Measurements from ENCODE around the gene HINT2. TPM values are rescaled to one million over a fixed set of nuclear protein-coding genes. Genes with fewer than 3 reads are reported as not detected.

Gene HINT2
- total RNA-seq, 8 experiments from 2014 or later: 30.5 to 62.8 (median 42.9) TPM

GRCh38 chr9:35816708-35817107 lies 1.9 kb upstream of the HINT2 start:
- no peak overlapping the region for H3K4me3 ChIP-seq
- in situ Hi-C loops (cut with MboI; ENCODE audit: low pct_unique_long_range_greater_than_20kb in 2 of 9, low sequenced_read_pairs in 9 of 9, unreplicated experiment in 9 of 9): no loop called here
- no peak for ATAC-seq (replicated peaks in 6 of 8)
- no peak overlapping the region for H3K27ac ChIP-seq
- H3K4me1 ChIP-seq (replicated peaks in 1 of 2): peaks cover 13 to 14% of the 10 kb centered on the region in 2 donors
- WGBS, 10 experiments: 20 to 100% (median 73%) methylated on average over 1 of the region's 1 CpG; no CpG with 5 or more reads in 4 of the 10 experiments

GRCh38 chr9:35814106-35814840 lies 569 bp downstream of the HINT2 start:
- peak overlapping the region; percentile 87 to 95 for H3K27ac ChIP-seq
- in situ Hi-C loops (cut with MboI; ENCODE audit: low pct_unique_long_range_greater_than_20kb in 2 of 9, low sequenced_read_pairs in 9 of 9, unreplicated experiment in 9 of 9): no loop called here
- peak overlapping the region; percentile 57 to 94 (median 80) for H3K4me3 ChIP-seq
- H3K4me1 ChIP-seq (replicated peaks in 1 of 2): peaks cover 13 to 14% of the 10 kb centered on the region in 2 donors
- WGBS, 10 experiments: 7 to 43% (median 17%) methylated on average over 3 to 15 of the region's 29 CpGs; no CpG with 5 or more reads in 2 of the 10 experiments
- ATAC-seq (replicated peaks in 6 of 8): peak; percentile 8 to 36 (median 22)

- Histone ChIP-seq H3K27ac (peak overlapping the region; percentile 5 to 87), H3K4me1 (replicated peaks in 1 of 2) (peaks cover 13 to 14% of the 10 kb centered on the region in 2 donors), H3K4me3 (no peak overlapping the region)
- in situ Hi-C loops (cut with MboI; ENCODE audit: low pct_unique_long_range_greater_than_20kb in 2 of 9, low sequenced_read_pairs in 9 of 9, unreplicated experiment in 9 of 9): no loop called here
- ATAC-seq (replicated peaks in 6 of 8): no peak
- WGBS, 10 experiments: 67 to 97% (median 89%) methylated on average over 1 to 8 of the region's 10 CpGs; no CpG with 5 or more reads in 2 of the 10 experiments
These were observed 1.3 kb downstream of the HINT2 start for GRCh38 chr9:35813434-35814105.

GRCh38 chr9:35812025-35812602 lies 2.7 kb downstream of the HINT2 start, which contains the start of gene SPAG8:
Gene SPAG8, minus strand, starts transcription at chr9:35812262. Its CDS starts 115 bp downstream, at chr9:35812147.
- H3K27ac ChIP-seq: peak within 1 kb of the TSS in 1 of 2 donors; percentile 42
- WGBS, 10 experiments: 0 to 88% (median 0%) methylated on average over 1 to 15 of the region's 28 CpGs; no CpG with 5 or more reads in 2 of the 10 experiments
- ATAC-seq (replicated peaks in 6 of 8): peak; percentile 44 to 68 (median 64)
- peak within 1 kb of the TSS; percentile 32 to 46 (median 37) for H3K4me3 ChIP-seq
- in situ Hi-C loops (cut with MboI; ENCODE audit: low pct_unique_long_range_greater_than_20kb in 2 of 9, low sequenced_read_pairs in 9 of 9, unreplicated experiment in 9 of 9): no loop called here
- peaks cover 13 to 14% of the 10 kb centered on the region in 2 donors for H3K4me1 ChIP-seq (replicated peaks in 1 of 2)

GRCh38 chr9:35811381-35812024 lies 3.3 kb downstream of the HINT2 start:
- WGBS, 10 experiments: 0 to 43% (median 10%) methylated on average over 1 to 9 of the region's 12 CpGs; no CpG with 5 or more reads in 6 of the 10 experiments
- no peak for ATAC-seq (replicated peaks in 6 of 8)
- Histone ChIP-seq H3K4me3 (peak overlapping the region; percentile 32 to 46 (median 37)), H3K27ac (no peak overlapping the region), H3K4me1 (replicated peaks in 1 of 2) (peaks cover 13 to 14% of the 10 kb centered on the region in 2 donors)
- in situ Hi-C loops (cut with MboI; ENCODE audit: low pct_unique_long_range_greater_than_20kb in 2 of 9, low sequenced_read_pairs in 9 of 9, unreplicated experiment in 9 of 9): no loop called here

- 40 to 100% (median 68%) methylated on average over 1 to 2 of the region's 7 CpGs; no CpG with 5 or more reads in 6 of the 10 experiments for WGBS, 10 experiments
- Histone ChIP-seq H3K4me1 (replicated peaks in 1 of 2) (peaks cover 13 to 14% of the 10 kb centered on the region in 2 donors), H3K27ac (no peak overlapping the region), H3K4me3 (no peak overlapping the region)
- in situ Hi-C loops (cut with MboI; ENCODE audit: low pct_unique_long_range_greater_than_20kb in 2 of 9, low sequenced_read_pairs in 9 of 9, unreplicated experiment in 9 of 9): no loop called here
- no peak for ATAC-seq (replicated peaks in 6 of 8)
These were observed 4.7 kb downstream of the HINT2 start for GRCh38 chr9:35810122-35810521.

GRCh38 chr9:35808433-35808832 lies 6.4 kb downstream of the HINT2 start:
- Histone ChIP-seq H3K4me3 (no peak overlapping the region), H3K4me1 (replicated peaks in 1 of 2) (peaks cover 7 to 8% of the 10 kb centered on the region in 2 donors), H3K27ac (no peak overlapping the region)
- in situ Hi-C loops (cut with MboI; ENCODE audit: low pct_unique_long_range_greater_than_20kb in 2 of 9, low sequenced_read_pairs in 9 of 9, unreplicated experiment in 9 of 9): no loop called here
- ATAC-seq (replicated peaks in 6 of 8): no peak
- WGBS, 10 experiments: 88 to 100% (median 95%) methylated on average over 1 to 9 of the region's 9 CpGs; no CpG with 5 or more reads in 3 of the 10 experiments

- no peak overlapping the region for H3K4me3 ChIP-seq
- no peaks in the 10 kb centered on the region for H3K4me1 ChIP-seq (replicated peaks in 1 of 2)
- no peak for ATAC-seq (replicated peaks in 6 of 8)
- no peak overlapping the region for H3K27ac ChIP-seq
- in situ Hi-C loops (cut with MboI; ENCODE audit: low pct_unique_long_range_greater_than_20kb in 2 of 9, low sequenced_read_pairs in 9 of 9, unreplicated experiment in 9 of 9): no loop called here
- 83 to 100% (median 96%) methylated on average over 2 to 6 of the region's 8 CpGs; no CpG with 5 or more reads in 3 of the 10 experiments for WGBS, 10 experiments
These were observed 8.7 kb downstream of the HINT2 start for GRCh38 chr9:35806101-35806500.

GRCh38 chr9:35801328-35802128 lies 13.3 kb downstream of the HINT2 start:
- Histone ChIP-seq H3K4me3 (no peak overlapping the region), H3K27ac (no peak overlapping the region), H3K4me1 (replicated peaks in 1 of 2) (no peaks in the 10 kb centered on the region)
- ATAC-seq (replicated peaks in 6 of 8): no peak
- in situ Hi-C loops (cut with MboI; ENCODE audit: low pct_unique_long_range_greater_than_20kb in 2 of 9, low sequenced_read_pairs in 9 of 9, unreplicated experiment in 9 of 9): no loop called here
- WGBS, 10 experiments: 40 to 100% (median 89%) methylated on average over 1 to 9 of the region's 13 CpGs; no CpG with 5 or more reads in 1 of the 10 experiments

GRCh38 chr9:35800530-35800929 lies 14.3 kb downstream of the HINT2 start:
- in situ Hi-C loops (cut with MboI; ENCODE audit: low pct_unique_long_range_greater_than_20kb in 2 of 9, low sequenced_read_pairs in 9 of 9, unreplicated experiment in 9 of 9): no loop called here
- WGBS, 10 experiments: 83 to 87% methylated on average over 2 to 3 of the region's 7 CpGs; no CpG with 5 or more reads in 8 of the 10 experiments
- no peaks in the 10 kb centered on the region for H3K4me1 ChIP-seq (replicated peaks in 1 of 2)
- no peak overlapping the region for H3K27ac ChIP-seq
- no peak overlapping the region for H3K4me3 ChIP-seq
- no peak for ATAC-seq (replicated peaks in 6 of 8)

- ATAC-seq (replicated peaks in 6 of 8): peak; percentile 33 to 98 (median 96)
- in situ Hi-C loops (cut with MboI; ENCODE audit: low pct_unique_long_range_greater_than_20kb in 2 of 9, low sequenced_read_pairs in 9 of 9, unreplicated experiment in 9 of 9): loop anchor here in 5 of 9 experiments (25.0 kb wide), 2 partner anchors 88 to 213 kb away; no protein-coding TSS in a partner anchor
- H3K4me1 ChIP-seq (replicated peaks in 1 of 2): no peaks in the 10 kb centered on the region
- H3K4me3 ChIP-seq: no peak overlapping the region
- H3K27ac ChIP-seq: no peak overlapping the region
- 82 to 100% (median 90%) methylated on average over 1 to 2 of the region's 4 CpGs; no CpG with 5 or more reads in 6 of the 10 experiments for WGBS, 10 experiments
These were observed 16.0 kb downstream of the HINT2 start for GRCh38 chr9:35798658-35799374.

Measured in motor neuron (in vitro differentiated cells).